Neural crest cell (in vitro differentiated cells): ENCODE measurements around the gene LIG3. TPM values are rescaled to one million over a fixed set of nuclear protein-coding genes. Genes with fewer than 3 reads are reported as not detected.

Experiments
- DNase-seq: peaks from one replicate; pipeline ENCODE4 v3.0.0; 2021; ENCODE audit warnings: low read depth, mixed read lengths, low spot score
- H3K27ac Mint-ChIP-seq: one replicate; pipeline ENCODE4 v1.8.0; 2021; ENCODE audit warnings: mild to moderate bottlenecking, mixed read lengths; ENCODE audit not compliant: unreplicated experiment
- H3K27me3 Mint-ChIP-seq: 2 replicates; pipeline ENCODE4 v1.8.0; 2021; ENCODE audit warnings: low read depth, mild to moderate bottlenecking, mixed read lengths
- H3K36me3 Mint-ChIP-seq: 2 replicates; pipeline ENCODE4 v1.8.0; 2021; ENCODE audit warnings: low read depth, mild to moderate bottlenecking, mixed read lengths
- H3K4me1 Mint-ChIP-seq: 2 replicates; pipeline ENCODE4 v1.8.0; 2021; ENCODE audit warnings: mixed read lengths
- H3K4me3 Mint-ChIP-seq: one replicate; pipeline ENCODE4 v1.8.0; 2021; ENCODE audit warnings: mild to moderate bottlenecking, mixed read lengths
- H3K9me3 Mint-ChIP-seq: 2 replicates; pipeline ENCODE4 v1.8.0; 2021; ENCODE audit warnings: mixed read lengths
- total RNA-seq: library from RNA; stranded (reverse); gene quantifications from 2 replicates; pipeline ENCODE4 v1.2.1, GENCODE V29; 2021
- TF ChIP-seq, protein P1 (sequence below): fragments of 200-600 bp; sonication (generic); conservative IDR thresholded peaks from 2 replicates; pipeline ENCODE4 v1.5.0; 2021; ENCODE audit warnings: antibody characterized with exemption, mild to moderate bottlenecking

Gene LIG3
- total RNA-seq, 1 donor from 2014 or later, result 110 TPM

DNA sequence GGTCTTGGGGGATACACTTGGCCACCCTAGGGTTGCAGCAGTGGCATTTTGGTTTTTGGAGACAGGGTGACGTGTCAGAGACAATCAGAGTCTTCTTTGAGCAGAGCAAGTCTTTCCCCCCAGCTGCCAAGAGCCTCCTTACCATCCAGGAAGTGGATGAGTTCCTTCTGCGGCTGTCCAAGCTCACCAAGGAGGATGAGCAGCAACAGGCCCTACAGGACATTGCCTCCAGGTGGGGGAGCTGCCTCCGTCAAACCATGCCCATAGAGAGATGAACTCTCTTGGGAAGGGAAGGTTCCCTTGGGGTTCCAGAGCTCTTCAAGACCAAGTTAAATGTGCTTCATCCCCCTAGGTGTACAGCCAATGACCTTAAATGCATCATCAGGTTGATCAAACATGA, 11.3 kb downstream of the LIG3 start:
- H3K27ac Mint-ChIP-seq, result no peak overlapping the region
- DNase-seq, result no peak
- H3K4me3 Mint-ChIP-seq, result no peak overlapping the region
- H3K36me3 Mint-ChIP-seq, result peaks cover 6% of the 10 kb centered on the region
- no peaks in the 10 kb centered on the region for H3K27me3 Mint-ChIP-seq
- H3K4me1 Mint-ChIP-seq, result no peaks in the 10 kb centered on the region
- no peaks in the 10 kb centered on the region for H3K9me3 Mint-ChIP-seq
- TF ChIP-seq, protein P1, sequence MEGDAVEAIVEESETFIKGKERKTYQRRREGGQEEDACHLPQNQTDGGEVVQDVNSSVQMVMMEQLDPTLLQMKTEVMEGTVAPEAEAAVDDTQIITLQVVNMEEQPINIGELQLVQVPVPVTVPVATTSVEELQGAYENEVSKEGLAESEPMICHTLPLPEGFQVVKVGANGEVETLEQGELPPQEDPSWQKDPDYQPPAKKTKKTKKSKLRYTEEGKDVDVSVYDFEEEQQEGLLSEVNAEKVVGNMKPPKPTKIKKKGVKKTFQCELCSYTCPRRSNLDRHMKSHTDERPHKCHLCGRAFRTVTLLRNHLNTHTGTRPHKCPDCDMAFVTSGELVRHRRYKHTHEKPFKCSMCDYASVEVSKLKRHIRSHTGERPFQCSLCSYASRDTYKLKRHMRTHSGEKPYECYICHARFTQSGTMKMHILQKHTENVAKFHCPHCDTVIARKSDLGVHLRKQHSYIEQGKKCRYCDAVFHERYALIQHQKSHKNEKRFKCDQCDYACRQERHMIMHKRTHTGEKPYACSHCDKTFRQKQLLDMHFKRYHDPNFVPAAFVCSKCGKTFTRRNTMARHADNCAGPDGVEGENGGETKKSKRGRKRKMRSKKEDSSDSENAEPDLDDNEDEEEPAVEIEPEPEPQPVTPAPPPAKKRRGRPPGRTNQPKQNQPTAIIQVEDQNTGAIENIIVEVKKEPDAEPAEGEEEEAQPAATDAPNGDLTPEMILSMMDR, result no peak

DNA sequence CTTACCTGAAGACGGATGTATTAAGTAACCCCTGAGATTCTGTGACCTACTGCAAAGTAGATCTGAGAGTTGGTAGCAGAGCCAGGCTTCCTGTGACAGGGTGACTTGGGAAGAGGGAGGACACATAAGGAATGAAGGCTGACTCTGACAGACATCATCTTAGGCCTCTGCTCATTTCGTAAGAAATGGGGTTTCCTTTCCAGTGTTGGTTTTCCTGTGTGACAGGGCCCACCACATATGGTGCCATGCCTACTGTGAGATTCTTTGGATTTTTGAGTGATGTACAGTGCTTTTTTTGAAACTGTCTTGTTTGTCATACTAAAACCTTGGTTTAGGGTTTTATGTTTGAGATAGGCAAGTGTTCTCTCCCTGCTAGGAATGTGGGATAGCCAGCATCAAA, 12.7 kb downstream of the LIG3 start:
- Mint-ChIP-seq H3K27me3 (no peaks in the 10 kb centered on the region), H3K36me3 (peaks cover 4% of the 10 kb centered on the region), H3K9me3 (no peaks in the 10 kb centered on the region), H3K4me1 (no peaks in the 10 kb centered on the region), H3K27ac (no peak overlapping the region), H3K4me3 (no peak overlapping the region)
- TF ChIP-seq, protein P1, result no peak
- no peak for DNase-seq

DNA sequence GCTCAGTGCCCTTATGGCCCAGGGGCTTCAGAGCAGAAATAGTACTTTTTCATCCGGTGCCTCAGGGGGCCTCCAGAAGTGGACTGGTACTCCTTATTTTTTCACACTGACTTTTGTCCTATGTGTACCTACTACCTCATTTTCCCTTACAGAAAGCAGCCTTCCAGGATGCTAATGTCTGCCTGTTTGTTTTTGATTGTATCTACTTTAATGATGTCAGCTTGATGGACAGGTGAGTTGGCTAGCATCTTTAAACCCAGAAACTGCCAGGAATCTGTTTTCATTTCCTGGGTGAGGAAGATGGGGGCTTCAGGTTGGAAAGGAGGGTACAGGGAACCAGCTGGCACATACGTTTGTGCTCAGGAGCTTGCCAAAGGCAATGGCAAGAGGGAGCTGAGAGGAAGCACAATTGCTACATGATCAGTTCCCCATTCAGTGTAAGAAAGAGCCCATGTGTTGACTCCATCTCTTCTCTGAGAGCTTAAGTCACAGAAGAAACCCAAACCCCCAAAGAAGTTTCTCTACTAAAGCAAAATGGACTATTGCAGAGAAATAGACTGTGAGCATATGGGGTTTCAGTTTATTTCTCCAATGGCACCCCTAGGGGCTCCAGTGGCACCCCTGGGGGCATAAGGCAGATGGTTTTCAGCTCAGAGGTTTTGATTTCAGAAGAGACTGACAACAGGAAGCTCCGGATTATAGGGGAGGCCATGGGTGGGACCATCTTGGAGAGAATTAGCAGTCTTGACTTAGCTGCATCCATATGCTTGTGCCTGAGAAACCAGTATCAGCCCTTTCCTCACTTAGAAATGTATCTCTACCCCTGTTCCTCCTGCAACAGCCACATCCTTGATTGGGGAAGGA, 16.3 kb downstream of the LIG3 start:
- Mint-ChIP-seq H3K27ac (no peak overlapping the region), H3K4me3 (no peak overlapping the region), H3K9me3 (no peaks in the 10 kb centered on the region), H3K27me3 (no peaks in the 10 kb centered on the region), H3K4me1 (no peaks in the 10 kb centered on the region), H3K36me3 (peaks cover 1% of the 10 kb centered on the region)
- DNase-seq, result no peak
- TF ChIP-seq, protein P1, result no peak

- Mint-ChIP-seq H3K27me3 (no peaks in the 10 kb centered on the region), H3K9me3 (no peaks in the 10 kb centered on the region), H3K36me3 (peaks cover 4% of the 10 kb centered on the region), H3K4me3 (no peak overlapping the region), H3K4me1 (no peaks in the 10 kb centered on the region), H3K27ac (no peak overlapping the region)
- DNase-seq, result no peak
- TF ChIP-seq, protein P1, result no peak
Measured at GRCh38 chr17:34997355-34997862, 17.1 kb downstream of the LIG3 start.

- TF ChIP-seq, protein P1, result peak; percentile 76
- H3K4me1 Mint-ChIP-seq, result no peaks in the 10 kb centered on the region
- H3K27me3 Mint-ChIP-seq, result no peaks in the 10 kb centered on the region
- H3K36me3 Mint-ChIP-seq, result peaks cover 5% of the 10 kb centered on the region
- H3K9me3 Mint-ChIP-seq, result no peaks in the 10 kb centered on the region
- H3K27ac Mint-ChIP-seq, result peak overlapping the region; percentile 4
- H3K4me3 Mint-ChIP-seq, result no peak overlapping the region
- peak; percentile 52 for DNase-seq
Measured at GRCh38 chr17:34998205-34998604, 17.9 kb downstream of the LIG3 start.
